Germinal center (tissue), 1 donor: ENCODE results near the gene CPD.

Source experiments
- DNase-seq: peaks from one replicate; pipeline ENCODE4 v3.0.0; 2012; ENCODE audit warnings: mixed read lengths, low spot score

Gene CPD

GRCh38 chr17:30354701-30355100 is 24.0 kb upstream of the CPD start:
- no peak for DNase-seq

GRCh38 chr17:30357476-30357875 is 21.3 kb upstream of the CPD start:
- no peak for DNase-seq

GRCh38 chr17:30358055-30358760 is 20.5 kb upstream of the CPD start:
- DNase-seq = no peak

- DNase-seq = no peak
Observed at GRCh38 chr17:30360086-30360808, 18.5 kb upstream of the CPD start.

GRCh38 chr17:30361766-30362279 is 16.9 kb upstream of the CPD start:
- no peak for DNase-seq

GRCh38 chr17:30363715-30364202 is 15.0 kb upstream of the CPD start:
- DNase-seq = peak; percentile 54

- no peak for DNase-seq
Observed at GRCh38 chr17:30366536-30366935, 12.2 kb upstream of the CPD start.

- no peak for DNase-seq
Observed at GRCh38 chr17:30368912-30369720, 9.6 kb upstream of the CPD start.

- no peak for DNase-seq
Observed at GRCh38 chr17:30369995-30370394, 8.7 kb upstream of the CPD start.

- DNase-seq = no peak
Observed at GRCh38 chr17:30372755-30373154, 6.0 kb upstream of the CPD start.

GRCh38 chr17:30375661-30376060 is 3.1 kb upstream of the CPD start:
- DNase-seq = no peak

- DNase-seq = no peak
Observed at GRCh38 chr17:30376621-30377452, 1.9 kb upstream of the CPD start.

- DNase-seq = no peak
Observed at GRCh38 chr17:30377574-30378240, 1.0 kb upstream of the CPD start.

GRCh38 chr17:30378241-30378824 is 394 bp upstream of the CPD start:
- peak; percentile 33 for DNase-seq

GRCh38 chr17:30379303-30379902 is 676 bp downstream of the CPD start:
- DNase-seq = peak; percentile 23

- peak; percentile 52 for DNase-seq
Observed at GRCh38 chr17:30379903-30380381, 1.2 kb downstream of the CPD start.

- no peak for DNase-seq
Observed at GRCh38 chr17:30380643-30381339, 2.1 kb downstream of the CPD start.

GRCh38 chr17:30381340-30381659 is 2.6 kb downstream of the CPD start:
- DNase-seq = no peak

GRCh38 chr17:30382345-30382744 is 3.6 kb downstream of the CPD start:
- no peak for DNase-seq
